NB4 (cell line): Measurements from ENCODE around the gene CCBE1.

Experiments
- MAX ChIP-seq: IDR thresholded peaks from 2 replicates; pipeline ENCODE4 v1.6.1; 2011; ENCODE audit warnings: low read depth, low read length
- MYC ChIP-seq: IDR thresholded peaks from 2 replicates; pipeline ENCODE4 v1.6.1; 2011; ENCODE audit warnings: low read depth, low read length
- POLR2A ChIP-seq: IDR thresholded peaks from 2 replicates; pipeline ENCODE4 v1.6.1; 2011; ENCODE audit warnings: mild to moderate bottlenecking; ENCODE audit not compliant: insufficient read length; ENCODE audit errors: extremely low read depth
- TF ChIP-seq, protein P1 (sequence below): IDR thresholded peaks from one replicate; pipeline ENCODE4 v1.5.1; 2012; ENCODE audit warnings: low read depth, low read length

GRCh38 chr18:59721211-59721610 is 24.0 kb upstream of the CCBE1 start:
- TF ChIP-seq, protein P1, sequence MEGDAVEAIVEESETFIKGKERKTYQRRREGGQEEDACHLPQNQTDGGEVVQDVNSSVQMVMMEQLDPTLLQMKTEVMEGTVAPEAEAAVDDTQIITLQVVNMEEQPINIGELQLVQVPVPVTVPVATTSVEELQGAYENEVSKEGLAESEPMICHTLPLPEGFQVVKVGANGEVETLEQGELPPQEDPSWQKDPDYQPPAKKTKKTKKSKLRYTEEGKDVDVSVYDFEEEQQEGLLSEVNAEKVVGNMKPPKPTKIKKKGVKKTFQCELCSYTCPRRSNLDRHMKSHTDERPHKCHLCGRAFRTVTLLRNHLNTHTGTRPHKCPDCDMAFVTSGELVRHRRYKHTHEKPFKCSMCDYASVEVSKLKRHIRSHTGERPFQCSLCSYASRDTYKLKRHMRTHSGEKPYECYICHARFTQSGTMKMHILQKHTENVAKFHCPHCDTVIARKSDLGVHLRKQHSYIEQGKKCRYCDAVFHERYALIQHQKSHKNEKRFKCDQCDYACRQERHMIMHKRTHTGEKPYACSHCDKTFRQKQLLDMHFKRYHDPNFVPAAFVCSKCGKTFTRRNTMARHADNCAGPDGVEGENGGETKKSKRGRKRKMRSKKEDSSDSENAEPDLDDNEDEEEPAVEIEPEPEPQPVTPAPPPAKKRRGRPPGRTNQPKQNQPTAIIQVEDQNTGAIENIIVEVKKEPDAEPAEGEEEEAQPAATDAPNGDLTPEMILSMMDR, result no peak
- no peak for TF ChIP-seq POLR2A
- TF ChIP-seq MAX, result no peak
- TF ChIP-seq MYC, result no peak
